T-helper 17 cell (primary cell): Measurements from ENCODE around the gene EFS. TPM values are rescaled to one million over a fixed set of nuclear protein-coding genes. Genes with fewer than 3 reads are reported as not detected.

Experiments used
- ATAC-seq: fragments of 150-1000 bp; cut with Tn5 transposase; 2 replicates; pipeline ENCODE4 v1.10.0; 2021; ENCODE audit warnings: mild to moderate bottlenecking, moderate library complexity
- DNase-seq, 3 donors: peaks; one replicate each; pipeline versions ENCODE4 v3.0.0 to v3.0.0-alpha.2; 2020 to 2021
- H3K9me3 ChIP-seq: one replicate; pipeline ENCODE4 v1.7.0; 2013; ENCODE audit warnings: low read length, mild to moderate bottlenecking; ENCODE audit not compliant: control insufficient read depth, poor library complexity, severe bottlenecking
- H3K27ac Mint-ChIP-seq: one replicate; pipeline ENCODE4 v1.8.0; 2022; ENCODE audit warnings: mild to moderate bottlenecking, moderate library complexity, mixed read lengths
- H3K27me3 Mint-ChIP-seq: one replicate; pipeline ENCODE4 v1.8.0; 2022; ENCODE audit warnings: mixed read lengths
- H3K36me3 Mint-ChIP-seq: one replicate; pipeline ENCODE4 v1.8.0; 2022; ENCODE audit warnings: low read depth, mixed read lengths
- H3K4me1 Mint-ChIP-seq: one replicate; pipeline ENCODE4 v1.8.0; 2022; ENCODE audit warnings: mild to moderate bottlenecking, mixed read lengths
- H3K4me3 Mint-ChIP-seq: one replicate; pipeline ENCODE4 v1.8.0; 2022; ENCODE audit warnings: mild to moderate bottlenecking, moderate library complexity, mixed read lengths
- total RNA-seq, 4 donors: library from RNA in 2 of 4; stranded (reverse) in 2 of 4; gene quantifications; one replicate each; pipeline ENCODE4 v1.2.3 and lab custom pipeline; 2022 to 2026

The EFS gene
- total RNA-seq, 2 donors from 2014 or later: not detected

- no peak overlapping the region for H3K4me3 Mint-ChIP-seq
- no peak for ATAC-seq
Measured at GRCh38 chr14:23366426-23366921, 1.5 kb upstream of the EFS start.

GRCh38 chr14:23365732-23366425 lies 907 bp upstream of the EFS start:
- DNase-seq (no peak), ATAC-seq (no peak)
- Mint-ChIP-seq H3K4me1 (peaks cover 12% of the 10 kb centered on the region), H3K27me3 (peaks cover 57% of the 10 kb centered on the region), H3K36me3 (peaks cover 5% of the 10 kb centered on the region), H3K4me3 (no peak overlapping the region), H3K27ac (no peak overlapping the region)
- no peaks in the 10 kb centered on the region for H3K9me3 ChIP-seq

More at GRCh38 chr14:23366426-23366921, 1.5 kb upstream of the EFS start:
- no peaks in the 10 kb centered on the region for H3K9me3 ChIP-seq
- H3K4me1 Mint-ChIP-seq: peaks cover 11% of the 10 kb centered on the region
- no peak for DNase-seq
- H3K36me3 Mint-ChIP-seq: peaks cover 4% of the 10 kb centered on the region
- no peak overlapping the region for H3K27ac Mint-ChIP-seq
- H3K27me3 Mint-ChIP-seq: peaks cover 57% of the 10 kb centered on the region

GRCh38 chr14:23364164-23365035 lies 572 bp downstream of the EFS start:
- H3K9me3 ChIP-seq: no peaks in the 10 kb centered on the region
- Mint-ChIP-seq H3K36me3 (peaks cover 5% of the 10 kb centered on the region), H3K27ac (no peak overlapping the region), H3K4me1 (peaks cover 13% of the 10 kb centered on the region), H3K27me3 (peaks cover 64% of the 10 kb centered on the region), H3K4me3 (peak overlapping the region; percentile 76)
- no peak for DNase-seq
- ATAC-seq: no peak

GRCh38 chr14:23362200-23362599 lies 2.8 kb downstream of the EFS start:
- H3K4me3 Mint-ChIP-seq: no peak overlapping the region
- H3K4me1 Mint-ChIP-seq: peaks cover 11% of the 10 kb centered on the region
- DNase-seq (no peak), ATAC-seq (no peak)
- no peak overlapping the region for H3K27ac Mint-ChIP-seq
- no peaks in the 10 kb centered on the region for H3K9me3 ChIP-seq
- peaks cover 49% of the 10 kb centered on the region for H3K27me3 Mint-ChIP-seq
- H3K36me3 Mint-ChIP-seq: peaks cover 3% of the 10 kb centered on the region

GRCh38 chr14:23361763-23362162 lies 3.2 kb downstream of the EFS start:
- no peak for DNase-seq
- peaks cover 9% of the 10 kb centered on the region for H3K4me1 Mint-ChIP-seq
- no peaks in the 10 kb centered on the region for H3K9me3 ChIP-seq
- H3K36me3 Mint-ChIP-seq: peaks cover 3% of the 10 kb centered on the region
- ATAC-seq: no peak
- H3K27ac Mint-ChIP-seq: no peak overlapping the region
- H3K4me3 Mint-ChIP-seq: no peak overlapping the region
- peaks cover 45% of the 10 kb centered on the region for H3K27me3 Mint-ChIP-seq

DNA sequence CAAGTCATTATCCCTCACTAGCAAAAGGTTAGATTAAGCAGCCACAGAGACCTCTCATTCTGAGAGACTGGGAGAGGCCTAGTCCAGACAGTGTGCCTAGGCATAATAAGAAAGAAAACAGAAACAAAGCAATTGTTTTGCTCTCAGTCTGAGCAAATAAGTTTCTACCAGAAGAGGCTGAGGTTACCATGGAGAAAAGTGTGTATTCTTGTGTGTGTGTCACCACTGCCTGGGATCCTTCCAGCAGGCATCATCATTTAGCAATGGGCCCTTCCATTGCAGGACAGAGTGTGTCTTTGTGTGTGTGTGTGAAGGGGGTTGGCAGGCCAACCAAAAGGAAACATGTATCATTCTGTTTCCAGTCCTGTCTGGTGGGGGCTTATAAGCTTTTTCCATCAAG lies 3.7 kb downstream of the EFS start:
- Mint-ChIP-seq H3K27me3 (peaks cover 43% of the 10 kb centered on the region), H3K27ac (no peak overlapping the region)

DNA sequence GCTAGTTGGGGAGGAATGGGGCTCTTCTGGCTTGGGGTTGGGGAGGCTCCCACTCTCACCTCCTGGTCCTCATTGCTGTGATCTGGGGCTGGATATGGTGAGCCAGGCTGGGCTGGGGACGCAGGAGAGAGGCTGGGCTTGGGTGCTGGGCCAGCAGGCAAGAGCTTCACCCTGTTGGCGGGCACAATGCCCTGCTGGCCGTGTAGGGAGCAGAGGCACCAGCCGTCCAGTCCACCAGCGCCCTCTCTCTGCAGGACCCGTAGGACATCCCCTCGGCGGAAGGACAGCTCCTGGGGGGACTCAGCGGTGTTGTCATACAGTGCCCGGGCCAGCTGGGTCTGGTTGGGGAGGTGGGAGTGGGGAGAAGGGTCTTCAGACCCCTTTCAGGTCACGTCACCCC lies 4.5 kb downstream of the EFS start:
- H3K4me1 Mint-ChIP-seq: peaks cover 9% of the 10 kb centered on the region
- H3K9me3 ChIP-seq: no peaks in the 10 kb centered on the region
- ATAC-seq (no peak), DNase-seq (no peak)
- H3K36me3 Mint-ChIP-seq: peaks cover 3% of the 10 kb centered on the region
- H3K27me3 Mint-ChIP-seq: peaks cover 50% of the 10 kb centered on the region
- H3K27ac Mint-ChIP-seq: no peak overlapping the region
- H3K4me3 Mint-ChIP-seq: no peak overlapping the region

More for the DNA sequence above, 3.7 kb downstream of the EFS start:
- DNase-seq (no peak), ATAC-seq (no peak)
- no peaks in the 10 kb centered on the region for H3K9me3 ChIP-seq
- H3K4me1 Mint-ChIP-seq: peaks cover 9% of the 10 kb centered on the region
- H3K4me3 Mint-ChIP-seq: no peak overlapping the region
- peaks cover 3% of the 10 kb centered on the region for H3K36me3 Mint-ChIP-seq

GRCh38 chr14:23359722-23360447 lies 5.1 kb downstream of the EFS start:
- Mint-ChIP-seq H3K27me3 (peaks cover 55% of the 10 kb centered on the region), H3K27ac (no peak overlapping the region), H3K36me3 (peaks cover 3% of the 10 kb centered on the region)

GRCh38 chr14:23359167-23359626 lies 5.8 kb downstream of the EFS start:
- ATAC-seq: no peak
- H3K9me3 ChIP-seq: no peaks in the 10 kb centered on the region
- Mint-ChIP-seq H3K36me3 (peaks cover 5% of the 10 kb centered on the region), H3K27ac (no peak overlapping the region), H3K27me3 (peaks cover 55% of the 10 kb centered on the region), H3K4me3 (no peak overlapping the region), H3K4me1 (peaks cover 7% of the 10 kb centered on the region)
- DNase-seq: no peak

More at GRCh38 chr14:23359722-23360447, 5.1 kb downstream of the EFS start:
- Mint-ChIP-seq H3K4me3 (no peak overlapping the region), H3K4me1 (peaks cover 7% of the 10 kb centered on the region)
- ATAC-seq: no peak
- H3K9me3 ChIP-seq: no peaks in the 10 kb centered on the region
- DNase-seq: no peak

- ATAC-seq (no peak), DNase-seq (no peak)
- Mint-ChIP-seq H3K36me3 (peaks cover 10% of the 10 kb centered on the region), H3K4me1 (peaks cover 13% of the 10 kb centered on the region), H3K27ac (peak overlapping the region; percentile 54), H3K4me3 (no peak overlapping the region), H3K27me3 (peaks cover 58% of the 10 kb centered on the region)
- no peaks in the 10 kb centered on the region for H3K9me3 ChIP-seq
Measured at GRCh38 chr14:23358553-23359166, 6.3 kb downstream of the EFS start.

- ATAC-seq: no peak
- no peak for DNase-seq
Measured at GRCh38 chr14:23358042-23358441, 6.9 kb downstream of the EFS start.

GRCh38 chr14:23357261-23357660 lies 7.7 kb downstream of the EFS start:
- peaks cover 57% of the 10 kb centered on the region for H3K27me3 Mint-ChIP-seq
- H3K27ac Mint-ChIP-seq: no peak overlapping the region
- peaks cover 23% of the 10 kb centered on the region for H3K4me1 Mint-ChIP-seq
- H3K9me3 ChIP-seq: no peaks in the 10 kb centered on the region
- DNase-seq: no peak
- ATAC-seq: no peak
- no peak overlapping the region for H3K4me3 Mint-ChIP-seq
- H3K36me3 Mint-ChIP-seq: peaks cover 13% of the 10 kb centered on the region

More at GRCh38 chr14:23358042-23358441, 6.9 kb downstream of the EFS start:
- Mint-ChIP-seq H3K27ac (peak overlapping the region; percentile 54), H3K27me3 (peaks cover 58% of the 10 kb centered on the region), H3K36me3 (peaks cover 11% of the 10 kb centered on the region), H3K4me3 (no peak overlapping the region), H3K4me1 (peaks cover 18% of the 10 kb centered on the region)
- H3K9me3 ChIP-seq: no peaks in the 10 kb centered on the region
